Breast epithelium (tissue), 3 donors: Measurements from ENCODE around the gene YIPF2.

ENCODE experiments used
- POLR2A ChIP-seq: fragments of 450-650 bp; IDR thresholded peaks from one replicate; pipeline ENCODE4 v1.6.1; 2016; ENCODE audit warnings: antibody characterized with exemption, mild to moderate bottlenecking, moderate library complexity
- POLR2AphosphoS5 ChIP-seq, 3 donors: sonication (generic); formaldehyde crosslinking; IDR thresholded peaks; one replicate each; pipeline ENCODE4 v1.6.1; 2017; ENCODE audit warnings: antibody characterized with exemption in 3 of 3
- TF ChIP-seq, protein P1 (sequence below), 3 donors: fragments of 450-650 bp; IDR thresholded peaks; one replicate each; pipeline ENCODE4 v1.5.1; 2016 to 2017; ENCODE audit warnings: antibody characterized with exemption in 3 of 3, mild to moderate bottlenecking in 3 of 3, moderate library complexity in 3 of 3

GRCh38 chr19:10945264-10945663 lies 16.8 kb upstream of the YIPF2 start:
- TF ChIP-seq POLR2AphosphoS5 (IDR thresholded peaks at IDR 0.05) = no peak
- no peak for TF ChIP-seq POLR2A
- TF ChIP-seq, protein P1, sequence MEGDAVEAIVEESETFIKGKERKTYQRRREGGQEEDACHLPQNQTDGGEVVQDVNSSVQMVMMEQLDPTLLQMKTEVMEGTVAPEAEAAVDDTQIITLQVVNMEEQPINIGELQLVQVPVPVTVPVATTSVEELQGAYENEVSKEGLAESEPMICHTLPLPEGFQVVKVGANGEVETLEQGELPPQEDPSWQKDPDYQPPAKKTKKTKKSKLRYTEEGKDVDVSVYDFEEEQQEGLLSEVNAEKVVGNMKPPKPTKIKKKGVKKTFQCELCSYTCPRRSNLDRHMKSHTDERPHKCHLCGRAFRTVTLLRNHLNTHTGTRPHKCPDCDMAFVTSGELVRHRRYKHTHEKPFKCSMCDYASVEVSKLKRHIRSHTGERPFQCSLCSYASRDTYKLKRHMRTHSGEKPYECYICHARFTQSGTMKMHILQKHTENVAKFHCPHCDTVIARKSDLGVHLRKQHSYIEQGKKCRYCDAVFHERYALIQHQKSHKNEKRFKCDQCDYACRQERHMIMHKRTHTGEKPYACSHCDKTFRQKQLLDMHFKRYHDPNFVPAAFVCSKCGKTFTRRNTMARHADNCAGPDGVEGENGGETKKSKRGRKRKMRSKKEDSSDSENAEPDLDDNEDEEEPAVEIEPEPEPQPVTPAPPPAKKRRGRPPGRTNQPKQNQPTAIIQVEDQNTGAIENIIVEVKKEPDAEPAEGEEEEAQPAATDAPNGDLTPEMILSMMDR (IDR thresholded peaks at IDR 0.05) = no peak
